CD4-positive, alpha-beta memory T cell (primary cell): Measurements from ENCODE around the gene A4GALT. TPM values are rescaled to one million over a fixed set of nuclear protein-coding genes. Genes with fewer than 3 reads are reported as not detected.

Experiments
- CTCF ChIA-PET: fragments of 350-600 bp; sonication (Branson Sonifier 250); formaldehyde crosslinking; loops from one replicate; lab custom pipeline; 2021; ENCODE audit warnings: inconsistent platforms; ENCODE audit not compliant: partially characterized antibody; lab: Charles Lee
- POLR2A ChIA-PET: fragments of 350-600 bp; sonication (Branson Sonifier 250); formaldehyde crosslinking; loops from one replicate; lab custom pipeline; 2021; ENCODE audit not compliant: partially characterized antibody; lab: Charles Lee
- DNase-seq, 5 donors: peaks; one replicate each; pipeline versions ENCODE4 v3.0.0 to v3.0.0-alpha.2; 2020 to 2022; ENCODE audit warnings: mixed read lengths in 1 of 5
- H3K27ac ChIP-seq: one replicate; pipeline ENCODE4 v1.7.0; 2013; ENCODE audit warnings: low read depth, low read length
- H3K27me3 ChIP-seq: 2 replicates; pipeline ENCODE4 v1.7.0; 2013; ENCODE audit warnings: mild to moderate bottlenecking, low read length, moderate library complexity; ENCODE audit not compliant: insufficient read depth
- H3K36me3 ChIP-seq: 2 replicates; pipeline ENCODE4 v1.7.0; 2013; ENCODE audit warnings: mild to moderate bottlenecking, low read length, moderate library complexity; ENCODE audit not compliant: insufficient read depth
- H3K4me1 ChIP-seq: 2 replicates; pipeline ENCODE4 v1.7.0; 2013; ENCODE audit warnings: mild to moderate bottlenecking, low read length, moderate library complexity; ENCODE audit not compliant: insufficient read depth
- H3K4me3 ChIP-seq, 2 donors: one replicate each; pipeline ENCODE4 v1.7.0; 2013; ENCODE audit warnings: low read length in 2 of 2, mild to moderate bottlenecking in 1 of 2
- H3K9me3 ChIP-seq, 2 donors: one replicate each; pipeline ENCODE4 v1.7.0; 2013; ENCODE audit warnings: low read length in 2 of 2, control low read depth in 1 of 2; ENCODE audit not compliant: control insufficient read depth in 1 of 2
- H3K27ac Mint-ChIP-seq, 7 donors: one replicate each; pipeline ENCODE4 v1.8.0; 2020 to 2021; ENCODE audit warnings: mixed read lengths in 7 of 7, mild to moderate bottlenecking in 6 of 7, inconsistent platforms in 3 of 7, moderate library complexity in 3 of 7
- H3K27me3 Mint-ChIP-seq, 2 donors: one replicate each; pipeline ENCODE4 v1.8.0; 2020 to 2021; ENCODE audit warnings: mixed read lengths in 2 of 2
- H3K36me3 Mint-ChIP-seq, 2 donors: one replicate each; pipeline ENCODE4 v1.8.0; 2020 to 2021; ENCODE audit warnings: mixed read lengths in 2 of 2, inconsistent platforms in 1 of 2, mild to moderate bottlenecking in 1 of 2
- H3K4me1 Mint-ChIP-seq, 4 donors: one replicate each; pipeline ENCODE4 v1.8.0; 2020 to 2021; ENCODE audit warnings: mixed read lengths in 4 of 4, mild to moderate bottlenecking in 1 of 4
- H3K4me3 Mint-ChIP-seq, 8 donors: one replicate each; pipeline ENCODE4 v1.8.0; 2020 to 2021; ENCODE audit warnings: mixed read lengths in 8 of 8, mild to moderate bottlenecking in 7 of 8, moderate library complexity in 6 of 8, inconsistent platforms in 3 of 8
- H3K9me3 Mint-ChIP-seq, 8 donors: one replicate each; pipeline ENCODE4 v1.8.0; 2020 to 2021; ENCODE audit warnings: mixed read lengths in 8 of 8, mild to moderate bottlenecking in 5 of 8, inconsistent platforms in 3 of 8, moderate library complexity in 1 of 8
- intact Hi-C: fragments of 100-400 bp; cut with micrococcal nuclease; formaldehyde crosslinking; loops from one replicate; pipeline ENCODE4 v1.15.1; 2023
- polyA plus RNA-seq, 2 donors: library from polyadenylated mRNA; unstranded; fragments of 300-500 nt; fragmentation: Illumina TruSeq; gene quantifications; one replicate each; pipeline ENCODE4 v1.2.3, GENCODE V29; 2021
- total RNA-seq, 2 experiments: library from RNA; stranded (reverse); gene quantifications; one replicate each; pipeline ENCODE4 v1.2.3, GENCODE V29; 2021

Gene A4GALT
- total and polyA plus RNA-seq, 4 experiments from 2014 or later, result 0.15 TPM; not detected in 3

DNA sequence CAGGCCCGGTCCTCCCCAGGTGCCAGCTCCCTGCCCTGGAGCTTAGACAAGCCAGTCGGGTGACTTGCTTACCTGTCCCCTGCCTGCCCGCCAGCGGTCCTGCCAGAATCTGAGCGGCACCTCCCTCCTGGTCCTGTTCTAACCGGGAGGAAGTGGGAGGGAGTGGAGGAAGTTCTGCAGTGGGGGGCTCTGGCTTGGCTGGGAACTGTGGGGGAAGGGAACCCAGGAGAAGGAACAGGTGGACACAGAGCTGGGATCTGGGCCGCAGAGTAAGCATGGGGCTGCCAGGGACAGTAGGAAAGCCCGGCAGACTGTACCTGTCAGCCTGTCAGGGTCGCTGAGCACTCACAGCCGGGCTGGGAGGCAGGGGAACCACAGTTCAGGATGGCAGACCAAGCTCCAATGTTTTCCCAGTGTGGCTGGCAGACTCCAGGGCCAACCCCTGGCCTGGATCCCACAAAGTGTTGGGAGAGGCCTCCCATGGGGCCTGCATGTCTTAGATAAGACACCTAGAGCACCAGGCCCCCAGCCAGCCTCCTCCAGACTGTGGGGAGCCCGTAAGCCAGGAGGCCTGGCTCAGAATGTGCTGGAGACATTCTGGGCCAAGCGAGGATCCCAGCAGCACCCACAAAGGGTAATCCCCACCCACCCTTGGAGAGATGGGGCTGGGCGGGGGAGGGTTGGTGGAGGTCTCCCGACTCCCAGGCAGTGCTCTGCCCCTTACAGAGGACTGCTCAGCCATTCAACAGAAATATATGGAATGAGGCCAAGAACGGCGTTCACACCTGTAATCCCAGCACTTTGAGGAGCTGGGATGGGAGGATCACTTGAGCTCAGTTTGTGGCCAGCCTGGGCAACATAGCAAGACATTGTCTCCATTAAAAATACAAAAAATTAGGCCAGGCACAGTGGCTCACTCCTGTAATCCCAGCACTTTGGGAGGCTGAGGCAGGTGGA is 73.8 kb downstream of the A4GALT start:
- Histone ChIP-seq H3K36me3 (no peaks in the 10 kb centered on the region), H3K27ac (no peak overlapping the region), H3K4me1 (peaks cover 50% of the 10 kb centered on the region), H3K4me3 (no peak overlapping the region), H3K27me3 (no peaks in the 10 kb centered on the region), H3K9me3 (no peaks in the 10 kb centered on the region)
- Mint-ChIP-seq H3K36me3 (peaks cover 0 to 2% of the 10 kb centered on the region in 2 donors), H3K4me1 (peaks cover 14 to 47% (median 31%) of the 10 kb centered on the region in 4 donors), H3K9me3 (peaks cover 0 to 2% (median 0%) of the 10 kb centered on the region in 8 donors), H3K27ac (peak overlapping the region in 4 of 7 donors; percentile 13 to 90 (median 32)), H3K27me3 (no peaks in the 10 kb centered on the region), H3K4me3 (peak overlapping the region in 6 of 8 donors; percentile 15 to 100 (median 51))
- CTCF ChIA-PET, result interaction anchor here (1.3 to 5.3 kb wide), 2 partner anchors 17 to 25 kb away, joined by 4 to 18 read pairs; no protein-coding TSS in a partner anchor
- intact Hi-C loops, result no loop called here
- DNase-seq, result no peak
- POLR2A ChIA-PET, result interaction anchor here (0.7 to 4.9 kb wide), 4 partner anchors 31 to 37 kb away, joined by 3 to 59 read pairs (median 5); partner anchors contain the start of gene POLDIP3

DNA sequence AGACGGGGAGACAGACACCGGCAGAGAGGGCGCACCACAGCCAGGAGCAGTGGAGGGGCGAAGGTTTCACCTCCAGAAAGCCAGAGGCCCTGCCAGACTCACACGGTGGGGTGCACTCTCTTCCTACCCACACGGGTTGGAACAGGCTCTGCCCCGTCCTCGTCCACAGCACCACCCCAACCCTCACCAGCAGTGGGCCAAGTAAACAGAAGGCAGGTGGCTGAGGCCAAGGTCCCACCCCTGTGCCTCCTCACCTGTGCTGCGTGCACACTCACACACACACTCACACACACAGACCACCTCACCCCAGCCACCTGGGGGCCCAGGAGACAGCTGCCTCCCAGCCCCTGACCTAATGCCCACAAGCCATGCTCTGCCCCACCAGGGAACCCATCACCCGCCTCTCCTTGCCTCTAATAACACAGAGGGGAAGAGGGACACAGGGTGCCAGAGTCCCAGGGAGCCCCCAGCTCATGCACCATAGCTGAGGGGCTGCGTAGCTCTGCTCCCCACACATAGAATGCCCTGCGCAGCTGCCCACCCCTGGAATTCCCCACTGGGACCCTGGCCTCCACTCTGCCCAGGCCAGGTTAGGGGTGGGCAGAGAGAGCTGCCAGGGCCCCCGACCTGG is 74.6 kb downstream of the A4GALT start:
- peaks cover 14 to 47% (median 31%) of the 10 kb centered on the region in 4 donors for H3K4me1 Mint-ChIP-seq
- ChIA-PET POLR2A (interaction anchor here (1.0 to 1.2 kb wide), 2 partner anchors 31 to 32 kb away, joined by 5 read pairs; partner anchors contain the start of gene POLDIP3), CTCF (interaction anchor here (5.3 kb wide), 1 partner anchor 24 kb away, joined by 18 read pairs; no protein-coding TSS in a partner anchor)
- H3K4me3 ChIP-seq, result no peak overlapping the region
- H3K36me3 ChIP-seq, result no peaks in the 10 kb centered on the region
- no peak for DNase-seq
- no peaks in the 10 kb centered on the region for H3K27me3 ChIP-seq
- H3K36me3 Mint-ChIP-seq, result peaks cover 0 to 2% of the 10 kb centered on the region in 2 donors
- no peaks in the 10 kb centered on the region for H3K9me3 ChIP-seq
- peaks cover 0 to 2% (median 0%) of the 10 kb centered on the region in 8 donors for H3K9me3 Mint-ChIP-seq
- peak overlapping the region in 1 of 7 donors; percentile 79 for H3K27ac Mint-ChIP-seq
- H3K4me3 Mint-ChIP-seq, result peak overlapping the region in 2 of 8 donors; percentile 10 to 42
- H3K4me1 ChIP-seq, result peaks cover 50% of the 10 kb centered on the region
- intact Hi-C loops, result no loop called here
- no peak overlapping the region for H3K27ac ChIP-seq
- no peaks in the 10 kb centered on the region for H3K27me3 Mint-ChIP-seq

DNA sequence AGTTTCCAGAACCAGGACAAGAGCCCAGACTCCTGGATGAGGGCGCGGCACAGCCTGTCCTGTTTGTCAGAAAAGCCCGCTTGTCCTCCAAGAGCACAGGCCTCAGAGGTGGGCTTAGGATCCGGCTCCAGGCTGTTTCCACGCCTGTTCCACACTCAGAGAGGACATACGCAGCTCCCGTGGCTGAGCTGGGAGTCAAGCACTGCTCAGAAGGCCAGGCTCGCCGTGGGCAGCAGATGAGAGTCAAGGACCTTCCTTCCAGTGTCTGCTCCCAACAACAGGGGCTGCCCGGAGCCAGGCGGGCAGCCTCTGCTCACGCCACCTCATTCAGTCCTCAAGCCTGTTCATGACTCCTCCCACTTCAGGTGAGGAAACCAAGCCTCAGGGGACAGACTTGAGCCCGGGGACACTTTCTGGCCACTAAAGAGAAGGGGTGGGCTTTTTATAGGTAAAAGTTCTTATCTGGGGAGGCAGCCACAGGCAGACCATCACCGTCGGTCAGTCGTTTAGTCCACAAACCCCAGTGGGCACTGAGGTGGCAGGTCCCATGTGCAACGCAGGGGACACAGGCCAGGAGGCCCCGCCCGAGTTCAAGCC is 75.2 kb downstream of the A4GALT start:
- Mint-ChIP-seq H3K27ac (peak overlapping the region in 1 of 7 donors; percentile 36), H3K36me3 (peaks cover 0 to 2% of the 10 kb centered on the region in 2 donors), H3K4me1 (peaks cover 15 to 47% (median 31%) of the 10 kb centered on the region in 4 donors), H3K9me3 (peaks cover 0 to 2% (median 0%) of the 10 kb centered on the region in 8 donors), H3K27me3 (no peaks in the 10 kb centered on the region), H3K4me3 (peak overlapping the region in 3 of 8 donors; percentile 15 to 42 (median 35))
- Histone ChIP-seq H3K4me1 (peaks cover 50% of the 10 kb centered on the region), H3K27me3 (no peaks in the 10 kb centered on the region), H3K9me3 (no peaks in the 10 kb centered on the region), H3K36me3 (no peaks in the 10 kb centered on the region), H3K4me3 (no peak overlapping the region), H3K27ac (no peak overlapping the region)
- ChIA-PET CTCF (no interaction called here), POLR2A (no interaction called here)
- intact Hi-C loops, result no loop called here
- DNase-seq, result no peak

- peaks cover 47% of the 10 kb centered on the region for H3K4me1 ChIP-seq
Observed at GRCh38 chr22:42644422-42645340, 76.0 kb downstream of the A4GALT start.

GRCh38 chr22:42643634-42644421 is 76.8 kb downstream of the A4GALT start:
- no peaks in the 10 kb centered on the region for H3K36me3 ChIP-seq
- Mint-ChIP-seq H3K4me3 (peak overlapping the region in 1 of 8 donors; percentile 26), H3K27ac (peak overlapping the region in 5 of 7 donors; percentile 5 to 92 (median 44)), H3K36me3 (peaks cover 0 to 2% of the 10 kb centered on the region in 2 donors), H3K4me1 (peaks cover 18 to 46% (median 32%) of the 10 kb centered on the region in 4 donors), H3K9me3 (peaks cover 0 to 2% (median 0%) of the 10 kb centered on the region in 8 donors), H3K27me3 (no peaks in the 10 kb centered on the region)
- H3K27ac ChIP-seq, result no peak overlapping the region
- no peak for DNase-seq
- intact Hi-C loops, result no loop called here
- peaks cover 46% of the 10 kb centered on the region for H3K4me1 ChIP-seq
- ChIA-PET POLR2A (interaction anchor here (0.9 to 1.0 kb wide), 2 partner anchors 10 to 90 kb away, joined by 3 to 4 read pairs; partner anchors contain the start of gene SERHL2), CTCF (interaction anchor here (1.4 to 1.5 kb wide), 2 partner anchors 17 to 23 kb away, joined by 5 read pairs; no protein-coding TSS in a partner anchor)
- no peaks in the 10 kb centered on the region for H3K27me3 ChIP-seq
- no peaks in the 10 kb centered on the region for H3K9me3 ChIP-seq
- no peak overlapping the region for H3K4me3 ChIP-seq

More at GRCh38 chr22:42644422-42645340, 76.0 kb downstream of the A4GALT start:
- no peak for DNase-seq
- ChIA-PET POLR2A (interaction anchor here (0.9 to 1.0 kb wide), 2 partner anchors 9 to 91 kb away, joined by 3 to 4 read pairs; partner anchors contain the start of gene SERHL2), CTCF (interaction anchor here (1.4 to 1.5 kb wide), 2 partner anchors 16 to 24 kb away, joined by 5 read pairs; no protein-coding TSS in a partner anchor)
- Histone ChIP-seq H3K9me3 (no peaks in the 10 kb centered on the region), H3K36me3 (no peaks in the 10 kb centered on the region), H3K27me3 (no peaks in the 10 kb centered on the region), H3K27ac (no peak overlapping the region), H3K4me3 (no peak overlapping the region)
- Mint-ChIP-seq H3K9me3 (peaks cover 0 to 2% (median 0%) of the 10 kb centered on the region in 8 donors), H3K36me3 (peaks cover 0 to 2% of the 10 kb centered on the region in 2 donors), H3K27ac (peak overlapping the region in 4 of 7 donors; percentile 5 to 92 (median 49)), H3K4me3 (peak overlapping the region in 1 of 8 donors; percentile 26), H3K27me3 (no peaks in the 10 kb centered on the region), H3K4me1 (peaks cover 18 to 47% (median 32%) of the 10 kb centered on the region in 4 donors)
- intact Hi-C loops, result no loop called here
